OCI-LY3 (cell line): ENCODE measurements around the gene BICRA.
"Not testable (repeated sequence)": the region's sequence is repeated elsewhere in the genome, so short reads cannot be mapped to it uniquely, and the experiment has no call there.

Experiments
- H2AFZ ChIP-seq: fragments of 200-600, 300-600 bp; shearing (Covaris generic); 2 replicates; pipeline ENCODE4 v1.6.0; 2014; ENCODE audit warnings: antibody characterized with exemption, low read depth, low read length
- H3K27ac ChIP-seq: fragments of 200-600, 300-600 bp; sonication (generic); 2 replicates; pipeline ENCODE4 v1.5.1; 2014; ENCODE audit warnings: mild to moderate bottlenecking, low read length, moderate library complexity, mixed read lengths
- H3K27me3 ChIP-seq: fragments of 200-600, 300-600 bp; sonication (generic); 2 replicates; pipeline ENCODE4 v1.6.1; 2014; ENCODE audit warnings: low read depth, low read length, mixed read lengths
- H3K36me3 ChIP-seq: fragments of 200-600, 300-600 bp; sonication (generic); replicated peaks from 2 replicates; pipeline ENCODE3; 2014; ENCODE audit warnings: low read depth, low read length, mixed read lengths
- H3K4me1 ChIP-seq: fragments of 300-600, 200-600 bp; sonication (generic); 2 replicates; pipeline ENCODE4 v1.6.1; 2014; ENCODE audit warnings: low read length, mixed read lengths
- H3K4me2 ChIP-seq: fragments of 200-600, 300-600 bp; sonication (generic); 2 replicates; pipeline ENCODE4 v1.6.1; 2014; ENCODE audit warnings: low read length, mixed read lengths
- H3K4me3 ChIP-seq: fragments of 300-600, 200-600 bp; sonication (generic); 2 replicates; pipeline ENCODE4 v1.5.1; 2014; ENCODE audit warnings: antibody characterized with exemption, mild to moderate bottlenecking, low read length, moderate library complexity
- H3K79me2 ChIP-seq: fragments of 300-600, 200-600 bp; shearing (Covaris generic); 2 replicates; pipeline ENCODE4 v1.6.1; 2014; ENCODE audit warnings: mild to moderate bottlenecking, low read length, mixed read lengths
- H3K9ac ChIP-seq: fragments of 300-600, 200-600 bp; shearing (Covaris generic); 2 replicates; pipeline ENCODE4 v1.6.0; 2014; ENCODE audit warnings: mild to moderate bottlenecking, low read length, moderate library complexity
- H3K9me3 ChIP-seq: fragments of 200-600, 300-600 bp; shearing (Covaris generic); 2 replicates; pipeline ENCODE4 v1.6.1; 2014; ENCODE audit warnings: low read length, mixed read lengths; ENCODE audit not compliant: insufficient read depth
- H4K20me1 ChIP-seq: fragments of 200-600, 300-600 bp; sonication (generic); 2 replicates; pipeline ENCODE4 v1.6.1; 2016; ENCODE audit warnings: low read length, mixed read lengths; ENCODE audit not compliant: insufficient read depth
- EZH2phosphoT487 ChIP-seq: fragments of 200-600 bp; shearing (Covaris generic); IDR thresholded peaks from 2 replicates; pipeline ENCODE4 v1.6.1; 2018; ENCODE audit warnings: antibody characterized with exemption, mixed run types, low read depth
- TF ChIP-seq, protein P1 (sequence below): fragments of 200-600, 300-600 bp; sonication (generic); IDR thresholded peaks from 2 replicates; pipeline ENCODE4 v1.5.1; 2014; ENCODE audit warnings: antibody characterized with exemption, low read length, low read depth

Gene BICRA

DNA sequence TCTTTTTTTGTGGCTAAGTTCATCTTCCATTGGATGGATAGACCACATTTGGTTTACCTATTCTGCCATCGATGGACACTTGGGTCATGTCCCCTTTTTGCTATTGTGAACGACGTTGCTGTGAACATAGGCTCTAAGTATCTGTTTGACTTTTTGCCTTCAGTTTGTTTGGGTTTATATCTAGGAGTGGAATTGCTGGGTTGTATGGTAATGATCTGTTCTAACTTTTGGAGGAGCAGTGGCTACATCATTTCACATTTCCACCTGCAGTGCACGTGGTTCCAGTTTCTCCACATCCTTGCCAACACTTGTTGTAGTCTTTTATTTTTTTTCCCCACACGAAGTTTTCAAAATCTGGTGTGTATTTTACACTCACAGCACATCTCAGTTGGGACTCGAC, 21.7 kb downstream of the BICRA start:
- Histone ChIP-seq H3K4me3 (no peak overlapping the region), H3K36me3 (peaks cover 5% of the 10 kb centered on the region), H3K4me1 (peaks cover 5% of the 10 kb centered on the region; the same call in 1 of the 2 replicates), H3K79me2 (peaks cover 73% of the 10 kb centered on the region), H3K9me3 (no peaks in the 10 kb centered on the region), H3K27ac (no peak overlapping the region), H2AFZ (no peak overlapping the region), H3K4me2 (no peak overlapping the region), H3K27me3 (no peaks in the 10 kb centered on the region), H3K9ac (no peak overlapping the region), H4K20me1 (peaks cover 50% of the 10 kb centered on the region)
- no peak for TF ChIP-seq EZH2phosphoT487
- TF ChIP-seq, protein P1, sequence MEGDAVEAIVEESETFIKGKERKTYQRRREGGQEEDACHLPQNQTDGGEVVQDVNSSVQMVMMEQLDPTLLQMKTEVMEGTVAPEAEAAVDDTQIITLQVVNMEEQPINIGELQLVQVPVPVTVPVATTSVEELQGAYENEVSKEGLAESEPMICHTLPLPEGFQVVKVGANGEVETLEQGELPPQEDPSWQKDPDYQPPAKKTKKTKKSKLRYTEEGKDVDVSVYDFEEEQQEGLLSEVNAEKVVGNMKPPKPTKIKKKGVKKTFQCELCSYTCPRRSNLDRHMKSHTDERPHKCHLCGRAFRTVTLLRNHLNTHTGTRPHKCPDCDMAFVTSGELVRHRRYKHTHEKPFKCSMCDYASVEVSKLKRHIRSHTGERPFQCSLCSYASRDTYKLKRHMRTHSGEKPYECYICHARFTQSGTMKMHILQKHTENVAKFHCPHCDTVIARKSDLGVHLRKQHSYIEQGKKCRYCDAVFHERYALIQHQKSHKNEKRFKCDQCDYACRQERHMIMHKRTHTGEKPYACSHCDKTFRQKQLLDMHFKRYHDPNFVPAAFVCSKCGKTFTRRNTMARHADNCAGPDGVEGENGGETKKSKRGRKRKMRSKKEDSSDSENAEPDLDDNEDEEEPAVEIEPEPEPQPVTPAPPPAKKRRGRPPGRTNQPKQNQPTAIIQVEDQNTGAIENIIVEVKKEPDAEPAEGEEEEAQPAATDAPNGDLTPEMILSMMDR = no peak

DNA sequence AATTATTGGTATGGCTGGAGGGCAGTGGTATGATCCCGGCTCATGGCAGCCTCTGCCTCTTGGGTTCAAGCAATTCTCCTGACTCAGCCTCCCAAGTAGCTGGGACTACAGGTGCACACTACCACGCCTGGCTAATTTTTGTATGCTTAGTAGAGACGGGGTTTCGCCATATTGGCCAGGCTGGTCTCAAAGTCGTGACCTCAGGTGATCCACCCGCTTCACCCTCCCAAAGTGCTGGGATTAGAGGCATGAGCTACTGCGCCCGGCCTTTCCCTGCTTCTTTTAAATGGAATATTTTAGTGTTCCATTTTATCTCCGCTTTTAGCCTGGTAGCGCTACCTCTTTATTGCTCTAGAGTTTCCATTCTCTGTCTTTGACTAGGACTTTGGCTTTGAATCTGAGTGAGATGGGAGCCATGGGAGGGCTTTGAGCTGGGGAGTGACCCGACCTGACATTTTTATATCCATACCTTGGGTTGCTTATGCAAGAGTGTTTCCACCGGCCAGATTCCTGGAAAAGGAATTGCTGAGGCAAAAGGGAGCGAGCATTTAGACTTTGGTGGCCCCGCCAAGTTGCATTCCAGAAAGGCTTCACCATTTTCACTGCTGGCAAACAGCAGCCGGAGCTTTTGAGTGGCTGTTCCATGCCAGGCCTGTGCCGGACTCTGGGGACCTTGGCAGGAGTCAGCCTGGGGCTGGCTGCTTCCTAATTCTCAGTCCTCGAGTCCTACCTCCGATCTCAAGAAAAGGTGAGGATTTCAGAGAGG, 22.9 kb downstream of the BICRA start:
- H2AFZ ChIP-seq = no peak overlapping the region
- H3K9ac ChIP-seq = no peak overlapping the region
- peaks cover 72% of the 10 kb centered on the region for H3K79me2 ChIP-seq
- TF ChIP-seq, protein P1 = no peak
- no peak for TF ChIP-seq EZH2phosphoT487
- H3K4me1 ChIP-seq = peaks cover 5% of the 10 kb centered on the region; the same call in 1 of the 2 replicates
- no peak overlapping the region for H3K27ac ChIP-seq
- no peaks in the 10 kb centered on the region for H3K9me3 ChIP-seq
- H4K20me1 ChIP-seq = peaks cover 48% of the 10 kb centered on the region
- no peak overlapping the region for H3K4me2 ChIP-seq
- no peaks in the 10 kb centered on the region for H3K27me3 ChIP-seq
- H3K4me3 ChIP-seq = no peak overlapping the region
- peaks cover 5% of the 10 kb centered on the region for H3K36me3 ChIP-seq

DNA sequence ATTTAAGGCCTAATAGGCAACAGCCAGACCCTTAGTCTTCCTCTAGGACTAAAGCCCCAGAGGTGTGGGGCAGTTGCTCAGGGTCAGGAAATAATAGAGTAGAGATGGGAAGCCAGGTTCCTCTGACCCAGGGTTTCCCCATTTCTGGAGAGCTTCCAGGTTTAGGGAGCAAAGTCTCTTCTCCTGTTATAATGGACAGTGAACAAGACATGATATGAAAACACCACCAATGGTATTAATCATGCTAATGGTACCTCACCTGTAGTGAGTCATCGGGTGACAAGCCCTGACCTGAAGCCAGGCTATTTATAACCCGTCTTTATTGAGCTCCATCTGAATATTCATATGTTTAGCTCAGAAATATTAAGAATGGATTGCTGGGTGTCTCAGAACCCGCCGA, 24.6 kb downstream of the BICRA start:
- H2AFZ ChIP-seq = no peak overlapping the region
- H3K4me1 ChIP-seq = no peaks in the 10 kb centered on the region
- no peak overlapping the region for H3K9ac ChIP-seq
- no peaks in the 10 kb centered on the region for H3K27me3 ChIP-seq
- H3K4me3 ChIP-seq = no peak overlapping the region
- peaks cover 66% of the 10 kb centered on the region for H3K79me2 ChIP-seq
- peaks cover 37% of the 10 kb centered on the region for H4K20me1 ChIP-seq
- TF ChIP-seq, protein P1 = no peak
- TF ChIP-seq EZH2phosphoT487 = no peak
- H3K9me3 ChIP-seq = no peaks in the 10 kb centered on the region
- H3K36me3 ChIP-seq = peaks cover 5% of the 10 kb centered on the region
- H3K4me2 ChIP-seq = no peak overlapping the region
- H3K27ac ChIP-seq = no peak overlapping the region

DNA sequence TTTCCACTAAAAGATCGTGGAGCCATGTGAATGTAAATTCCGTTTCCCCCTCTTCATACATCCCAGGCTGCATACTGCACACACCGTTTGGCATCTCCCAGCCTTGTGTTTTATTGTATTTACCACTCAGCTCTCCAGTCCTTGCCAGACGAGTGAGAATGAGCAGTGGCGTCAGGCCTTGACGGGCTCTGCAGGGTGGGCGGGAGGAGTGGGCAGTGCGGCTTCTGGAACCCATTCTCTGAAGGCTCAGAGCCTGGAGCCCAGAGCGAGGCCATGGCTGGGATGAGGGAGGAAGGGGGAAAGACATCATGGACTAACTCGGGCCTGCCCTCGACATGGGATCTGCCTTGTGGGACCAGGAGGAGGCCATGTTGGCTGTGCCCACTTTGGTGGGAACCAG, 25.1 kb downstream of the BICRA start:
- Histone ChIP-seq H3K4me3 (no peak overlapping the region), H3K9ac (no peak overlapping the region), H3K36me3 (peaks cover 5% of the 10 kb centered on the region), H3K4me1 (no peaks in the 10 kb centered on the region), H3K9me3 (no peaks in the 10 kb centered on the region), H3K27ac (no peak overlapping the region), H4K20me1 (peaks cover 37% of the 10 kb centered on the region), H3K79me2 (peaks cover 64% of the 10 kb centered on the region), H3K27me3 (no peaks in the 10 kb centered on the region), H3K4me2 (no peak overlapping the region), H2AFZ (no peak overlapping the region)
- TF ChIP-seq, protein P1 = no peak
- TF ChIP-seq EZH2phosphoT487 = no peak

DNA sequence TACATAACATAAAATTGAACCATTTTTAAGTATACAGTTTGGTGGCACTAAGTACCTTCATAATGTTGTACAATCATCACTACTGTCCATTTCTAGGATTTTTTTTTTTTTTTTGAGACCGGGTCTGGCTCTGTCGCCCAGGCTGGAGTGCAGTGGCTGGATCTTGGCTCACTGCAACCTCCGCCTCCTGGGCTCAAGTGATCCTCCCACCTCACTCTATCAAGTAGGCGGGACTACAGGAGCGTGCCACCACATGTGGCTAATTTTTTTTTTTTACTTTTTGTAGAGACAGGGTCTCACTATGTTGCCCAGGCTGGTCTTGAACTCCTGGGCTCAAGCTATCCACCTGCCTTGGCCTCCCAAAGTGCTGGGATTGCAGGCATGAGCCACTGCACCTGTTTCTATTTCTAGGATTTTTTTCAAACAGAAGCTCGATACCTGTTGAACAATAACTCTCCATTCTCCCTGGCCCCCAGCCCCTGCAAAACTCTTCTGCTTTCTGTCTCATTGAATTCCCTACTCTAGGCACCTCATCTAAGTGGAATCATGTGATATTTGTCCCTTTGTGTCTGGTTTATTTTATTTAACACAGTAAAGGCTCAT, 26.3 kb downstream of the BICRA start:
- peaks cover 31% of the 10 kb centered on the region for H4K20me1 ChIP-seq
- H3K4me1 ChIP-seq, H3K9ac ChIP-seq, H3K4me3 ChIP-seq, H3K27me3 ChIP-seq, H3K36me3 ChIP-seq, H3K27ac ChIP-seq, H2AFZ ChIP-seq, H3K9me3 ChIP-seq, H3K4me2 ChIP-seq: not testable (repeated sequence)
- H3K79me2 ChIP-seq = peaks cover 57% of the 10 kb centered on the region
